Psoas muscle (tissue), 8 donors: ENCODE results near the gene CYB5R2. TPM values are rescaled to one million over a fixed set of nuclear protein-coding genes. Genes with fewer than 3 reads are reported as not detected.

ENCODE experiments used
- ATAC-seq, 4 donors: fragments of 200-7000 bp; cut with Tn5 transposase; one replicate each; pipeline ENCODE4 v1.9.1; 2020; ENCODE audit warnings: moderate library complexity in 3 of 4, mild to moderate bottlenecking in 2 of 4
- DNase-seq, 2 donors: peaks; one replicate each; pipeline ENCODE4 v3.0.0-alpha.2; 2020
- H3K27ac ChIP-seq: fragments of 200-600 bp; one replicate; pipeline ENCODE4 v1.8.0; 2022
- H3K27me3 ChIP-seq, 3 donors: fragments of 200-600 bp in 1 of 3; one replicate each; pipeline versions ENCODE4 v1.6.1 to v1.8.0; 2013 to 2022; ENCODE audit warnings: low read length in 2 of 3, mild to moderate bottlenecking in 2 of 3, moderate library complexity in 1 of 3; ENCODE audit not compliant: insufficient read depth in 3 of 3
- H3K36me3 ChIP-seq, 2 donors: fragments of 200-600 bp in 1 of 2; one replicate each; pipeline versions ENCODE4 v1.6.1 to v1.8.0; 2013 to 2022; ENCODE audit warnings: low read depth in 1 of 2, mild to moderate bottlenecking in 1 of 2, moderate library complexity in 1 of 2; ENCODE audit not compliant: insufficient read depth in 1 of 2
- H3K4me1 ChIP-seq: fragments of 200-600 bp; one replicate; pipeline ENCODE4 v1.8.0; 2022
- H3K4me3 ChIP-seq: fragments of 200-600 bp; one replicate; pipeline ENCODE4 v1.8.0; 2022; ENCODE audit warnings: mild to moderate bottlenecking
- H3K9me3 ChIP-seq: fragments of 200-600 bp; one replicate; pipeline ENCODE4 v1.8.0; 2022
- WGBS, 3 donors: extraction: QIAGEN DNeasy Blood & Tissue Kit; methylation state at CpG; one replicate each; pipeline versions ENCODE4 v1.1.6 to v1.1.7; 2013; 5-methylcytosine and 5-hydroxymethylcytosine counted together
- intact Hi-C, 2 donors: fragments of 100-400 bp; cut with DNase I; formaldehyde crosslinking; loops; one replicate each; pipeline versions ENCODE4 v1.11.0 to v1.14.2; 2022
- long read RNA-seq, 2 donors: library from polyadenylated mRNA; unstranded; transcript quantifications; one replicate each; pipeline ENCODE4 v2.0.0, GENCODE V29; 2021
- polyA plus RNA-seq, 3 donors: library from polyadenylated mRNA; stranded (reverse); fragments of 200-250 nt; gene quantifications; one replicate each; pipeline ENCODE4 v1.2.3, GENCODE V29; 2013
- total RNA-seq, 4 donors: library from RNA; stranded (reverse); fragmentation: NEBNext Ultra II Directional in 2 of 4; extraction: Animal tissue kit (Norgen Biotek cat#: 25700) in 2 of 4; gene quantifications; one replicate each; pipeline versions ENCODE4 v1.2.1 to v1.2.4, GENCODE V29; 2021 to 2023
- TF ChIP-seq, protein P1 (sequence below): fragments of 200-600 bp; IDR thresholded peaks from one replicate; pipeline ENCODE4 v1.8.0; 2022; ENCODE audit warnings: antibody characterized with exemption
- donor health status: healthy with polysubstance abuse.
- donor health status: DM: no; HTN: no; CAD: no; lungs with moderate emphysema.
- donor health status: Bipolar disorder and iron deficiency.
- donor health status: healthy.
- donor health status: DM: yes; HTN: yes; CAD: no.
- donor health status: DM: no; HTN: no; CAD: no.
- donor health status: DM: no; HTN: no; CAD: no.
- donor health status: DM: yes; HTN: yes; CAD: no.

CYB5R2 gene
- total RNA-seq (1 to 10 TPM in 3 of 4 donors, under 1 TPM in 1; 0.40 to 1.8 (median 1.5) TPM), polyA plus RNA-seq (1 to 10 TPM in 2 of 3 donors, under 1 TPM in 1; 0.76 to 2.0 (median 1.3) TPM)
- long read RNA-seq, donor 1, partial matches to known transcripts = 0 of 2 reads
- long read RNA-seq, donor 1, other reads (novel, unspliced or antisense) = 2 of 2 reads
- long read RNA-seq, donor 2, partial matches to known transcripts = 0 of 1 reads
- long read RNA-seq, donor 2, other reads (novel, unspliced or antisense) = 0 of 1 reads

DNA sequence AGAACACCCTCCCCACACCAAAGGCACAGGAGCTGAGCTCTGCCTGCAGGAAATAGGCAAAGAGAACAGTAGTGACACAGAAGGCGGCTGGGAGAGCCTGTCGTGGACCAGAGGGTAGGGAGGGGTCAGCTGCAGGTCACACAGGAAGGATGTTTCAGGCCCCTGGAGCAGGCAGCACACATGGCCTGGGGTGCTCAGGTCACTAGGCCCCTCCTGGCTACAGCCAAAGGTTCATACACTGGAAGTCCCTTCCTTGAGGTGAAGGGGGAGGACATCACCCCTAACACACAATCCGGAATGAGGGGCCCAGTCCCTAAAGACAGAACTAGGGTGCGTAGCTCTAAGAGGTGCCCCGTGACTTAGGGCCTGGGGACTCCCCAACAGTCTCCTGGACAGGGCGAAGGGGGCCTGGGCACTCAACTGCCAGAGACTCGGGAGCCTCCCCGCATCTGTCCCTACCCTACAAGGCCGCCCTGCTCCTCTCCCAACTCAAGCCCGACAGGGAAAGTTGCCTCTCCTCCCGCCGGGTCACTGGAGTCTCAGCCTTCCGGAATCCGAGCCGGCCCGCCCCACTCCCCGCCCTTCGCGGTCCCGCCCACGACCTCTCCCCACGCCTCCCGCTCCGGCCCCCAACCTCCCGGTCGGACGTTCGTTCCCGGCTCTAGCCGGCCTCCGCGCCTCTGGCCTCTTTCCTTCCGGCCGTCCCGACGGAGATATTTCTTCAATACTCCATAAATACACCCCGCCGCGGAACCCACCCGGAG is at the start of gene CYB5R2:
Gene CYB5R2 (minus strand): TSS at position 541 of the 764 bp plus-strand sequence. CDS start 675 bp downstream, outside the sequence.
- peaks cover 0 to 12% of the 10 kb centered on the region in 2 donors for H3K36me3 ChIP-seq
- TF ChIP-seq, protein P1, sequence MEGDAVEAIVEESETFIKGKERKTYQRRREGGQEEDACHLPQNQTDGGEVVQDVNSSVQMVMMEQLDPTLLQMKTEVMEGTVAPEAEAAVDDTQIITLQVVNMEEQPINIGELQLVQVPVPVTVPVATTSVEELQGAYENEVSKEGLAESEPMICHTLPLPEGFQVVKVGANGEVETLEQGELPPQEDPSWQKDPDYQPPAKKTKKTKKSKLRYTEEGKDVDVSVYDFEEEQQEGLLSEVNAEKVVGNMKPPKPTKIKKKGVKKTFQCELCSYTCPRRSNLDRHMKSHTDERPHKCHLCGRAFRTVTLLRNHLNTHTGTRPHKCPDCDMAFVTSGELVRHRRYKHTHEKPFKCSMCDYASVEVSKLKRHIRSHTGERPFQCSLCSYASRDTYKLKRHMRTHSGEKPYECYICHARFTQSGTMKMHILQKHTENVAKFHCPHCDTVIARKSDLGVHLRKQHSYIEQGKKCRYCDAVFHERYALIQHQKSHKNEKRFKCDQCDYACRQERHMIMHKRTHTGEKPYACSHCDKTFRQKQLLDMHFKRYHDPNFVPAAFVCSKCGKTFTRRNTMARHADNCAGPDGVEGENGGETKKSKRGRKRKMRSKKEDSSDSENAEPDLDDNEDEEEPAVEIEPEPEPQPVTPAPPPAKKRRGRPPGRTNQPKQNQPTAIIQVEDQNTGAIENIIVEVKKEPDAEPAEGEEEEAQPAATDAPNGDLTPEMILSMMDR = no peak
- peak; percentile 75 to 82 for DNase-seq
- H3K27me3 ChIP-seq = peaks cover 0 to 10% (median 5%) of the 10 kb centered on the region in 3 donors
- ATAC-seq = peak; percentile 68 to 86 (median 80)
- 6 to 7% (median 6%) methylated on average over 39 to 40 of the region's 40 CpGs for WGBS, 3 donors
- intact Hi-C loops = loop anchor here in 1 of 2 donors (10.0 kb wide), 1 partner anchor 218 kb away; no protein-coding TSS in a partner anchor
- H3K9me3 ChIP-seq = no peaks in the 10 kb centered on the region
- H3K4me3 ChIP-seq = peak within 1 kb of the TSS; percentile 73
- no peaks in the 10 kb centered on the region for H3K4me1 ChIP-seq
- no peak within 1 kb of the TSS for H3K27ac ChIP-seq

DNA sequence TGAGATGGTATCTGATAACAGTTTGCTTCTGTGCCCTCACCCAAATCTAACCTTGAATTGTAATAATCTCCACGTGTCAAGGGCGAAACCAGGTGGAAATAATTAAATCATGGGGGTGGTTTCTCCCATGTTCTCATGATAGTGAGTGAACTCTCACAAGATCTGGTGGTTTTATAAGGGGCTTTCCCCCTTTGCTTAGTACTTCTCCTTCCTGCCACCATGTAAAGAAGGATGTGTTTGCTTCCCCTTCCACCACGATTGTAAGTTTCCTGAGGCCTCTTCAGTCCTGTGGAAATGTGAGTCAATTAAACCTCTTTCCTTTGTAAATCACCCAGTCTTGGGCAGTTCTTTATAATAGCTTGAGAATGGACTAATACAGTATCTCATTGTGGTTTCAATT is 41.5 kb upstream of the CYB5R2 start:
- Histone ChIP-seq H3K27me3 (no peaks in the 10 kb centered on the region), H3K4me1 (no peaks in the 10 kb centered on the region)
- WGBS, 3 donors = 48 to 63% (median 53%) methylated on average over 3 of the region's 3 CpGs

DNA sequence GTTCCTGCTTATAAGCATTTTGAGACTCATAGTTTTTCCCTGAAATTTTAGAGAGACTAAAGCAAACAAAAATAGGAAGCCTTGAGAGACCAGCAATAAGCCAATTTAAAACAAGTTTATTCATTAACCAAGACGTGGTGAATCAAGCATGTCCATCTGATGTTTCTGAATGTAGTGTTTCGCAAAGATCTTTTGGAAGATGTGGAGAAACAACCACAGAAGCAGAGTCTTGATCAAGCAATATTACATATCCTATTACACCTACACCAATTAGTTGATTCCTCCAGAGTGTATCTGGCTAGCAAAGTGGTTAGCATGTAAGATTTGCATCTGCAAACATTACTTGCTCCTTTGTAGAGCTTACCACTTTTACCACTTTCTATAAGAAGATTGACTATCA is 33.1 kb upstream of the CYB5R2 start, which contains the start of gene OVCH2:
Gene OVCH2 (minus strand): TSS at position 101 of the 400 bp plus-strand sequence. CDS start 83 bp downstream, at position 18.
- ATAC-seq = no peak

More for the DNA sequence above, 41.5 kb upstream of the CYB5R2 start:
- Histone ChIP-seq H3K36me3 (no peaks in the 10 kb centered on the region), H3K27ac (no peak overlapping the region), H3K9me3 (no peaks in the 10 kb centered on the region), H3K4me3 (no peak overlapping the region)
- no peak for ATAC-seq
- DNase-seq = no peak
- TF ChIP-seq, protein P1 = no peak
- intact Hi-C loops = no loop called here

DNA sequence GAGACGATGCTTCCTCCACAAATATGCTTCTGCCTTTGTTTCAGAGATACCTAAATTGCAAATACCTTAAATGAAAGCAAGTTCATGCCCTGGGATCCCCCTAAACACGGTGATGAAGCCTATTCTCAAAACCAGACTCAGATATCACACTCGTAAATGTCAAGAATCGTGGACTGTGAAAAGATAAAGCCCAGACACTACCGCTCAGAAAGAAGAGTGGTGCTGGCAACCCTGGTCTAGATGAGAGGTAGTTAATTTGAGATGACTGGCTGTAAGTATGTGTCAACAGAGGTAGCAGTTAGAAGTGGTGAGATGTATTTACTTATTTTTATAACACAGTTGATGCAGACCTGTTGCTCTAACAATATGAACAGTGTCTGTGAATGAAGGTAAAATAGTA is 30.4 kb upstream of the CYB5R2 start:
- intact Hi-C loops = loop anchor here in 1 of 2 donors (5.0 kb wide), 1 partner anchor 356 kb away; no protein-coding TSS in a partner anchor
- Histone ChIP-seq H3K4me3 (no peak overlapping the region), H3K27me3 (peaks cover 0 to 3% (median 0%) of the 10 kb centered on the region in 3 donors), H3K36me3 (no peaks in the 10 kb centered on the region), H3K27ac (no peak overlapping the region), H3K4me1 (no peaks in the 10 kb centered on the region), H3K9me3 (no peaks in the 10 kb centered on the region)
- WGBS, 3 donors = 60 to 81% (median 63%) methylated on average over 5 of the region's 5 CpGs
- TF ChIP-seq, protein P1 = no peak
- DNase-seq = no peak
- ATAC-seq = no peak

More for the DNA sequence above, 33.1 kb upstream of the CYB5R2 start, which contains the start of gene OVCH2:
- Histone ChIP-seq H3K36me3 (no peaks in the 10 kb centered on the region), H3K27me3 (peaks cover 0 to 3% (median 0%) of the 10 kb centered on the region in 3 donors), H3K27ac (no peak within 1 kb of the TSS), H3K4me1 (no peaks in the 10 kb centered on the region), H3K4me3 (no peak within 1 kb of the TSS), H3K9me3 (no peaks in the 10 kb centered on the region)
- DNase-seq = no peak
- TF ChIP-seq, protein P1 = no peak
- 64 to 81% (median 71%) methylated on average over 2 of the region's 2 CpGs for WGBS, 3 donors
- intact Hi-C loops = no loop called here
